Liver (tissue), 9 donors: ENCODE results near the gene GBGT1. TPM values are rescaled to one million over a fixed set of nuclear protein-coding genes. Genes with fewer than 3 reads are reported as not detected.

Experiments used
- DNase-seq: peaks from one replicate; pipeline ENCODE4 v3.0.0-alpha.2; 2017; ENCODE audit warnings: low spot score
- H3K27ac ChIP-seq, 2 donors: one replicate each; pipeline ENCODE4 v1.7.0; 2013; ENCODE audit warnings: inconsistent platforms in 2 of 2, low read length in 2 of 2, control low read depth in 1 of 2, low read depth in 1 of 2, mild to moderate bottlenecking in 1 of 2
- H3K27me3 ChIP-seq, 4 donors: one replicate each; pipeline versions ENCODE4 v1.6.1 to v1.7.0; 2013; ENCODE audit warnings: low read length in 3 of 4, inconsistent platforms in 1 of 4, mild to moderate bottlenecking in 1 of 4, moderate library complexity in 1 of 4; ENCODE audit not compliant: control insufficient read depth in 4 of 4, insufficient read depth in 4 of 4
- H3K36me3 ChIP-seq, 4 donors: one replicate each; pipeline versions ENCODE4 v1.6.1 to v1.7.0; 2013; ENCODE audit warnings: low read length in 3 of 4, mild to moderate bottlenecking in 3 of 4, low read depth in 1 of 4, moderate library complexity in 1 of 4; ENCODE audit not compliant: control insufficient read depth in 4 of 4, insufficient read depth in 3 of 4
- H3K4me1 ChIP-seq, 4 donors: one replicate each; pipeline versions ENCODE4 v1.6.1 to v1.7.0; 2013; ENCODE audit warnings: low read length in 3 of 4, mild to moderate bottlenecking in 3 of 4, moderate library complexity in 1 of 4; ENCODE audit not compliant: control insufficient read depth in 4 of 4, insufficient read depth in 4 of 4
- H3K4me3 ChIP-seq, 3 donors: one replicate each; pipeline versions ENCODE4 v1.6.1 to v1.7.0; 2013; ENCODE audit warnings: low read length in 3 of 3, control low read depth in 1 of 3, low read depth in 1 of 3, mild to moderate bottlenecking in 1 of 3
- H3K9ac ChIP-seq, 2 donors: one replicate each; pipeline ENCODE4 v1.7.0; 2013; ENCODE audit warnings: low read length in 2 of 2, mild to moderate bottlenecking in 2 of 2, moderate library complexity in 2 of 2, control low read depth in 1 of 2, low read depth in 1 of 2
- H3K9me3 ChIP-seq, 4 donors: one replicate each; pipeline versions ENCODE4 v1.6.1 to v1.7.0; 2013; ENCODE audit warnings: low read length in 3 of 4; ENCODE audit not compliant: control insufficient read depth in 4 of 4
- EGR1 ChIP-seq, 2 donors: IDR thresholded peaks; 2 replicates each; pipeline ENCODE4 v1.6.1; 2016 to 2018; ENCODE audit warnings: antibody characterized with exemption in 2 of 2, low read depth in 2 of 2
- FOXA1 ChIP-seq: IDR thresholded peaks from 2 replicates; pipeline ENCODE4 v1.6.1; 2016; ENCODE audit warnings: antibody characterized with exemption
- FOXA2 ChIP-seq: IDR thresholded peaks from 2 replicates; pipeline ENCODE4 v1.6.1; 2016; ENCODE audit warnings: antibody characterized with exemption
- GABPA ChIP-seq, 2 donors: IDR thresholded peaks in 1 of 2; conservative IDR thresholded peaks in 1 of 2; 2 replicates each; pipeline ENCODE4 v1.6.1; 2016; ENCODE audit warnings: antibody characterized with exemption in 2 of 2, mild to moderate bottlenecking in 1 of 2, moderate library complexity in 1 of 2
- HNF4A ChIP-seq, 2 donors: conservative IDR thresholded peaks; 2 replicates each; pipeline ENCODE4 v1.6.1; 2016; ENCODE audit warnings: antibody characterized with exemption in 2 of 2, mild to moderate bottlenecking in 2 of 2
- HNF4G ChIP-seq: IDR thresholded peaks from 2 replicates; pipeline ENCODE4 v1.6.1; 2016; ENCODE audit warnings: antibody characterized with exemption
- JUND ChIP-seq, 2 donors: IDR thresholded peaks; 2 replicates each; pipeline ENCODE4 v1.6.1; 2016; ENCODE audit warnings: antibody characterized with exemption in 2 of 2
- NR2F2 ChIP-seq: IDR thresholded peaks from 2 replicates; pipeline ENCODE4 v1.6.1; 2016; ENCODE audit warnings: antibody characterized with exemption
- RAD21 ChIP-seq, 2 donors: IDR thresholded peaks; 2 replicates each; pipeline ENCODE4 v1.6.1; 2016; ENCODE audit warnings: antibody characterized with exemption in 2 of 2, mild to moderate bottlenecking in 2 of 2
- RXRA ChIP-seq, 2 donors: IDR thresholded peaks; 2 replicates each; pipeline ENCODE4 v1.6.1; 2017 to 2018; ENCODE audit warnings: antibody characterized with exemption in 2 of 2, mild to moderate bottlenecking in 1 of 2
- SP1 ChIP-seq: IDR thresholded peaks from 2 replicates; pipeline ENCODE4 v1.6.1; 2018; ENCODE audit warnings: antibody characterized with exemption, mild to moderate bottlenecking
- YY1 ChIP-seq: IDR thresholded peaks from 2 replicates; pipeline ENCODE4 v1.6.1; 2016; ENCODE audit warnings: antibody characterized with exemption, mild to moderate bottlenecking
- ZBTB33 ChIP-seq: IDR thresholded peaks from 2 replicates; pipeline ENCODE4 v1.6.1; 2016; ENCODE audit warnings: antibody characterized with exemption
- WGBS: extraction: QIAGEN DNeasy Blood & Tissue Kit; methylation state at CpG from one replicate; pipeline ENCODE4 v1.1.7; 2013; 5-methylcytosine and 5-hydroxymethylcytosine counted together
- polyA plus RNA-seq, 2 donors: library from polyadenylated mRNA; stranded (reverse) in 1 of 2; unstranded in 1 of 2; fragments of 200-250 nt in 1 of 2; fragments of >200 nt in 1 of 2; fragmentation: Nextera tagmentation in 1 of 2; extraction: Ambion mirVana in 1 of 2; gene quantifications; one replicate each; pipeline versions ENCODE4 v1.2.1 to v1.2.3, GENCODE V29; 2013 to 2015
- total RNA-seq, 2 donors: library from RNA; depleted of rRNA; stranded (reverse); fragments of >200 nt; gene quantifications; one replicate each; pipeline ENCODE4 v1.2.3, GENCODE V29; 2014
- TF ChIP-seq, protein P1 (sequence below): fragments of 150-350 bp; IDR thresholded peaks from 2 replicates; pipeline ENCODE4 v1.5.1; 2017; ENCODE audit warnings: improper control_type of control experiment, low read depth, low read length; ENCODE audit not compliant: missing input control
- TF ChIP-seq, protein P2 (sequence below): IDR thresholded peaks from 2 replicates; pipeline ENCODE4 v1.6.1; 2016; ENCODE audit warnings: antibody characterized with exemption
- TF ChIP-seq, protein P3 (sequence below): IDR thresholded peaks from 2 replicates; pipeline ENCODE4 v1.6.1; 2016; ENCODE audit warnings: antibody characterized with exemption
- TF ChIP-seq, protein P4 (sequence below): IDR thresholded peaks from 2 replicates; pipeline ENCODE4 v1.6.1; 2016; ENCODE audit warnings: antibody characterized with exemption, mild to moderate bottlenecking
- donor health status: healthy.
- donor health status: healthy.
- donor health status: healthy.
- donor health status: healthy.
- donor health status: healthy.

The GBGT1 gene
- total and polyA plus RNA-seq, 4 donors, result 0.33 to 25.7 (median 2.3) TPM

DNA sequence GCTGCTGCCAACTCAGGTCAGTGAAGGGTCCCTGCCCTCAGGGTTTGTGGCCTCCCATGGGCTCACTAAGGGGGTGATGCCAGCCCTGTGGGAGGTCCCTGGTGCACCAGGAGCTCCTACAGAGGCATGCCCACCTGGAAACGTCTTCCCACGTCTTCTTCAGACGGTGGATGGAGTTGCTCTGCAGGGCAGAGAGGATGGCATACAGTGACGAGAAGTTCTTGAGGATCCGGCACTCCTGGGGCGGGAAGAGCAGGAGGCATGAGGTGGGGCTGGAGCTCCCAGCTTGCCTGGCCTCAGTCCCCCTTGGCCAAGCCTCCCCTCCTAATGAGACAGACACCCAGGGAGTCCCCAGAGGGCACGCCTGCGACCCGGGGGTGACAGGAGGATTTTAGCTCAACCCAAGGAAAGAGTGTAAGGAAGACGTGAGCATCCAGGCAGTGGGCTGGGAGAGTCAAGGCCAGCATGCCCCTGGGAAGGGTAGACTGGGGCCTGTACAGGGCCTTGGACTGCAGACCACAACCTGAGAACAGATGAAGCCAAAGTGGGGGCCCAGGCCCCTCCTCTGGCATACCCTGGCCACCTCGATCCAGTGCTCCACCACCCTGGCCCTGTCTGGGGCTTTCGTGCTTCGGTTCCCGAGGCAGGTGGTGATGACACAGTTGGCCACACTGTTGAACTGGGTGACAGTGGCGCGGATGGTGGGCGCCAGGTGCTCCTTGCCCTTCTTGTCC lies 57.0 kb downstream of the GBGT1 start:
- H3K4me3 ChIP-seq, result no peak overlapping the region
- H3K9me3 ChIP-seq, result no peaks in the 10 kb centered on the region
- 96% methylated on average over 17 of the region's 17 CpGs for WGBS
- no peak for TF ChIP-seq FOXA1
- no peak for TF ChIP-seq EGR1 (IDR thresholded peaks at IDR 0.05; ENCODE audit: low read depth in 2 of 2)
- TF ChIP-seq FOXA2, result no peak
- TF ChIP-seq, protein P1, sequence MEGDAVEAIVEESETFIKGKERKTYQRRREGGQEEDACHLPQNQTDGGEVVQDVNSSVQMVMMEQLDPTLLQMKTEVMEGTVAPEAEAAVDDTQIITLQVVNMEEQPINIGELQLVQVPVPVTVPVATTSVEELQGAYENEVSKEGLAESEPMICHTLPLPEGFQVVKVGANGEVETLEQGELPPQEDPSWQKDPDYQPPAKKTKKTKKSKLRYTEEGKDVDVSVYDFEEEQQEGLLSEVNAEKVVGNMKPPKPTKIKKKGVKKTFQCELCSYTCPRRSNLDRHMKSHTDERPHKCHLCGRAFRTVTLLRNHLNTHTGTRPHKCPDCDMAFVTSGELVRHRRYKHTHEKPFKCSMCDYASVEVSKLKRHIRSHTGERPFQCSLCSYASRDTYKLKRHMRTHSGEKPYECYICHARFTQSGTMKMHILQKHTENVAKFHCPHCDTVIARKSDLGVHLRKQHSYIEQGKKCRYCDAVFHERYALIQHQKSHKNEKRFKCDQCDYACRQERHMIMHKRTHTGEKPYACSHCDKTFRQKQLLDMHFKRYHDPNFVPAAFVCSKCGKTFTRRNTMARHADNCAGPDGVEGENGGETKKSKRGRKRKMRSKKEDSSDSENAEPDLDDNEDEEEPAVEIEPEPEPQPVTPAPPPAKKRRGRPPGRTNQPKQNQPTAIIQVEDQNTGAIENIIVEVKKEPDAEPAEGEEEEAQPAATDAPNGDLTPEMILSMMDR, result no peak
- TF ChIP-seq HNF4G, result no peak
- TF ChIP-seq, protein P2, sequence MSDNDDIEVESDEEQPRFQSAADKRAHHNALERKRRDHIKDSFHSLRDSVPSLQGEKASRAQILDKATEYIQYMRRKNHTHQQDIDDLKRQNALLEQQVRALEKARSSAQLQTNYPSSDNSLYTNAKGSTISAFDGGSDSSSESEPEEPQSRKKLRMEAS, result no peak
- TF ChIP-seq RXRA (IDR thresholded peaks at IDR 0.05), result no peak
- TF ChIP-seq GABPA (IDR thresholded peaks at IDR 0.05 in 1 of 2, conservative IDR thresholded peaks at IDR 0.05 in 1 of 2), result no peak
- no peak for TF ChIP-seq RAD21 (IDR thresholded peaks at IDR 0.05)
- no peak for TF ChIP-seq HNF4A (conservative IDR thresholded peaks at IDR 0.05)
- TF ChIP-seq SP1, result no peak
- no peak for TF ChIP-seq YY1
- TF ChIP-seq NR2F2, result no peak
- no peak for TF ChIP-seq ZBTB33
- TF ChIP-seq, protein P3, sequence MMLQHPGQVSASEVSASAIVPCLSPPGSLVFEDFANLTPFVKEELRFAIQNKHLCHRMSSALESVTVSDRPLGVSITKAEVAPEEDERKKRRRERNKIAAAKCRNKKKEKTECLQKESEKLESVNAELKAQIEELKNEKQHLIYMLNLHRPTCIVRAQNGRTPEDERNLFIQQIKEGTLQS, result no peak
- TF ChIP-seq, protein P4, sequence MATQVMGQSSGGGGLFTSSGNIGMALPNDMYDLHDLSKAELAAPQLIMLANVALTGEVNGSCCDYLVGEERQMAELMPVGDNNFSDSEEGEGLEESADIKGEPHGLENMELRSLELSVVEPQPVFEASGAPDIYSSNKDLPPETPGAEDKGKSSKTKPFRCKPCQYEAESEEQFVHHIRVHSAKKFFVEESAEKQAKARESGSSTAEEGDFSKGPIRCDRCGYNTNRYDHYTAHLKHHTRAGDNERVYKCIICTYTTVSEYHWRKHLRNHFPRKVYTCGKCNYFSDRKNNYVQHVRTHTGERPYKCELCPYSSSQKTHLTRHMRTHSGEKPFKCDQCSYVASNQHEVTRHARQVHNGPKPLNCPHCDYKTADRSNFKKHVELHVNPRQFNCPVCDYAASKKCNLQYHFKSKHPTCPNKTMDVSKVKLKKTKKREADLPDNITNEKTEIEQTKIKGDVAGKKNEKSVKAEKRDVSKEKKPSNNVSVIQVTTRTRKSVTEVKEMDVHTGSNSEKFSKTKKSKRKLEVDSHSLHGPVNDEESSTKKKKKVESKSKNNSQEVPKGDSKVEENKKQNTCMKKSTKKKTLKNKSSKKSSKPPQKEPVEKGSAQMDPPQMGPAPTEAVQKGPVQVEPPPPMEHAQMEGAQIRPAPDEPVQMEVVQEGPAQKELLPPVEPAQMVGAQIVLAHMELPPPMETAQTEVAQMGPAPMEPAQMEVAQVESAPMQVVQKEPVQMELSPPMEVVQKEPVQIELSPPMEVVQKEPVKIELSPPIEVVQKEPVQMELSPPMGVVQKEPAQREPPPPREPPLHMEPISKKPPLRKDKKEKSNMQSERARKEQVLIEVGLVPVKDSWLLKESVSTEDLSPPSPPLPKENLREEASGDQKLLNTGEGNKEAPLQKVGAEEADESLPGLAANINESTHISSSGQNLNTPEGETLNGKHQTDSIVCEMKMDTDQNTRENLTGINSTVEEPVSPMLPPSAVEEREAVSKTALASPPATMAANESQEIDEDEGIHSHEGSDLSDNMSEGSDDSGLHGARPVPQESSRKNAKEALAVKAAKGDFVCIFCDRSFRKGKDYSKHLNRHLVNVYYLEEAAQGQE, result no peak
- TF ChIP-seq JUND (IDR thresholded peaks at IDR 0.05), result no peak
- H3K4me1 ChIP-seq, result no peaks in the 10 kb centered on the region
- no peak overlapping the region for H3K27ac ChIP-seq
- peaks cover 0 to 77% (median 29%) of the 10 kb centered on the region in 4 donors for H3K36me3 ChIP-seq
- no peak overlapping the region for H3K9ac ChIP-seq
- no peak for DNase-seq
- no peaks in the 10 kb centered on the region for H3K27me3 ChIP-seq
